Measurements from ENCODE around the gene PNMT. TPM values are rescaled to one million over a fixed set of nuclear protein-coding genes. Genes with fewer than 3 reads are reported as not detected.
A peak's percentile ranks its signal among the peaks of the same experiment; 100 is the strongest.

Gene PNMT
- total and polyA plus RNA-seq, 10 donors: 0.28 to 2.4 (median 0.65) TPM; not detected in 4

DNA sequence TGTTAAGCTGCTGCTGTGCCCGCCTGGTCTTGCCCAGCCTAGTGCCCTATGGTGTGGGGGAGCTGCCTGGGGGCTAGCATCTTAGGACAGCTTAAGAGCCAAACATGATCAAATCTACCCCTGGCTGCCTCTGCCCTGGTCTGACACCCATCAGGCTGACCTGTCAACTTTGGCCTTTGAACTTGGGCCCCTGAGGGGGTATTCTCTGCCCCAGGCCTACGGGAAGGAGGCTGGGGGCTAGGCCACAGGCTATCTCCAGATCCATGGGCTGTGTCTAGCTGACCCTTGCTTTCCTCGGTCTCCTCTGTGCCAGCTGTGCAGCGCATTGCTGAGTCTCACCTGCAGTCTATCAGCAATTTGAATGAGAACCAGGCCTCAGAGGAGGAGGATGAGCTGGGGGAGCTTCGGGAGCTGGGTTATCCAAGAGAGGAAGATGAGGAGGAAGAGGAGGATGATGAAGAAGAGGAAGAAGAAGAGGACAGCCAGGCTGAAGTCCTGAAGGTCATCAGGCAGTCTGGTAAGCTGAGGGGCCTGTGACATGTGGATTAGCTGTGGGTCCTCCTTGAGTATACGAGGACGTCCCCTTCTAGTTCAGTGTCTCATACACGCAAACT lies 34.6 kb upstream of the PNMT start:
- intact Hi-C loops (cut with DNase I; ENCODE audit: low total_unique reads): no loop called here
- H3K4me1 ChIP-seq: peaks cover 21 to 62% (median 39%) of the 10 kb centered on the region in 6 donors
- TF ChIP-seq POLR2A (IDR thresholded peaks at IDR 0.05): no peak
- TF ChIP-seq, protein P1, sequence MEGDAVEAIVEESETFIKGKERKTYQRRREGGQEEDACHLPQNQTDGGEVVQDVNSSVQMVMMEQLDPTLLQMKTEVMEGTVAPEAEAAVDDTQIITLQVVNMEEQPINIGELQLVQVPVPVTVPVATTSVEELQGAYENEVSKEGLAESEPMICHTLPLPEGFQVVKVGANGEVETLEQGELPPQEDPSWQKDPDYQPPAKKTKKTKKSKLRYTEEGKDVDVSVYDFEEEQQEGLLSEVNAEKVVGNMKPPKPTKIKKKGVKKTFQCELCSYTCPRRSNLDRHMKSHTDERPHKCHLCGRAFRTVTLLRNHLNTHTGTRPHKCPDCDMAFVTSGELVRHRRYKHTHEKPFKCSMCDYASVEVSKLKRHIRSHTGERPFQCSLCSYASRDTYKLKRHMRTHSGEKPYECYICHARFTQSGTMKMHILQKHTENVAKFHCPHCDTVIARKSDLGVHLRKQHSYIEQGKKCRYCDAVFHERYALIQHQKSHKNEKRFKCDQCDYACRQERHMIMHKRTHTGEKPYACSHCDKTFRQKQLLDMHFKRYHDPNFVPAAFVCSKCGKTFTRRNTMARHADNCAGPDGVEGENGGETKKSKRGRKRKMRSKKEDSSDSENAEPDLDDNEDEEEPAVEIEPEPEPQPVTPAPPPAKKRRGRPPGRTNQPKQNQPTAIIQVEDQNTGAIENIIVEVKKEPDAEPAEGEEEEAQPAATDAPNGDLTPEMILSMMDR (IDR thresholded peaks at IDR 0.05 in 8 of 11, conservative IDR thresholded peaks at IDR 0.05 in 3 of 11): no peak
- no peak for TF ChIP-seq POLR2AphosphoS5 (IDR thresholded peaks at IDR 0.05)
- H3K36me3 ChIP-seq: no peaks in the 10 kb centered on the region
- H3K9me3 ChIP-seq: no peaks in the 10 kb centered on the region
- no peak overlapping the region for H3K4me3 ChIP-seq
- no peak overlapping the region for H3K27ac ChIP-seq
- 71 to 86% (median 76%) methylated on average over 8 of the region's 8 CpGs for WGBS, 5 donors
- H3K27me3 ChIP-seq (replicated peaks in 1 of 7): peaks cover 0 to 40% (median 0%) of the 10 kb centered on the region in 7 donors
- DNase-seq: no peak

DNA sequence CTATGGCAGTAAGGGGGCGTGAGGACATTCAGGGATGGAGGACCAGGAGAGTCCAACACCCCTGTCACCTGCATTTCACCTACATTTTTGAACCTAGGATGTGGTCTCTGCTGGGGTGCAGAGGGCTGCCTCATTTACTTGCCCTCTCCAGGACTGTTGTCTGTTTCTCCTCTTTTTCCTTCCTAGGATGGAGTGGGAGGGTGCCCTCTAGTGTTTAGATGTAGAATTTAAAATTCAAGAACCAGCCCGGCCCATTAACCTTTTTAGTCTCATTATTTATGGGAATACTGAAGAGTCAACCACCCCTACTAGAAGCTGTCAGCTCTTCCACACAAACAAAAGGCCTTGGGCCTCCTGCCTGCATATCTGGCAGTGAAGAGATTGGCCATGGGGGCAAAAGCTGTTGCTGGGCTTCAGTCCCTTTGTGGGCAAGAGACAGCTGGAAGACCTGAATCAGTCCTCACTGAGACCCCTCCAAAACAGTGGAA lies 33.8 kb upstream of the PNMT start:
- Histone ChIP-seq H3K4me3 (no peak overlapping the region), H3K9me3 (no peaks in the 10 kb centered on the region), H3K27ac (no peak overlapping the region), H3K4me1 (peaks cover 27 to 66% (median 46%) of the 10 kb centered on the region in 6 donors), H3K27me3 (replicated peaks in 1 of 7) (peaks cover 0 to 33% (median 0%) of the 10 kb centered on the region in 7 donors), H3K36me3 (peaks cover 0 to under 1% (median 0%) of the 10 kb centered on the region in 6 donors)
- intact Hi-C loops (cut with DNase I; ENCODE audit: low total_unique reads): no loop called here
- WGBS, 5 donors: 40 to 52% (median 49%) methylated on average over 2 of the region's 2 CpGs
- DNase-seq: no peak
- TF ChIP-seq POLR2AphosphoS5 (IDR thresholded peaks at IDR 0.05) (no peak), POLR2A (IDR thresholded peaks at IDR 0.05) (no peak)
- TF ChIP-seq, protein P1 (IDR thresholded peaks at IDR 0.05 in 8 of 11, conservative IDR thresholded peaks at IDR 0.05 in 3 of 11): peak in 10 of 11 experiments; percentile 31 to 76 (median 68)

DNA sequence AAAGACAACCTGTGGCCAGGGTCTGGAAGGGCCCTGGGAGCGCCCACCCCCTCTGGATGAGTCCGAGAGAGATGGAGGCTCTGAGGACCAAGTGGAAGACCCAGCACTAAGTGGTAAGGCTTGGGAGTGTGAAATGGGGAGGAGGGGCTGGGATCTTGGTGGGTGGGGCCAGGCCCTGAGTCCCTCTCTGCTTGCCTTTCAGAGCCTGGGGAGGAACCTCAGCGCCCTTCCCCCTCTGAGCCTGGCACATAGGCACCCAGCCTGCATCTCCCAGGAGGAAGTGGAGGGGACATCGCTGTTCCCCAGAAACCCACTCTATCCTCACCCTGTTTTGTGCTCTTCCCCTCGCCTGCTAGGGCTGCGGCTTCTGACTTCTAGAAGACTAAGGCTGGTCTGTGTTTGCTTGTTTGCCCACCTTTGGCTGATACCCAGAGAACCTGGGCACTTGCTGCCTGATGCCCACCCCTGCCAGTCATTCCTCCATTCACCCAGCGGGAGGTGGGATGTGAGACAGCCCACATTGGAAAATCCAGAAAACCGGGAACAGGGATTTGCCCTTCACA lies 32.6 kb upstream of the PNMT start:
- no peaks in the 10 kb centered on the region for H3K9me3 ChIP-seq
- intact Hi-C loops (cut with DNase I; ENCODE audit: low total_unique reads): no loop called here
- 82 to 93% (median 85%) methylated on average over 4 to 8 of the region's 8 CpGs for WGBS, 5 donors
- TF ChIP-seq, protein P1 (IDR thresholded peaks at IDR 0.05 in 8 of 11, conservative IDR thresholded peaks at IDR 0.05 in 3 of 11): no peak
- TF ChIP-seq POLR2A (IDR thresholded peaks at IDR 0.05): no peak
- no peak for TF ChIP-seq POLR2AphosphoS5 (IDR thresholded peaks at IDR 0.05)
- H3K27me3 ChIP-seq (replicated peaks in 1 of 7): peaks cover 0 to 20% (median 0%) of the 10 kb centered on the region in 7 donors
- H3K36me3 ChIP-seq: peaks cover 0 to 4% (median 0%) of the 10 kb centered on the region in 6 donors
- H3K4me3 ChIP-seq: peak overlapping the region in 1 of 8 donors; percentile 76
- H3K4me1 ChIP-seq: peaks cover 39 to 68% (median 59%) of the 10 kb centered on the region in 6 donors
- peak overlapping the region in 4 of 8 donors; percentile 91 to 97 (median 94) for H3K27ac ChIP-seq
- DNase-seq: no peak

DNA sequence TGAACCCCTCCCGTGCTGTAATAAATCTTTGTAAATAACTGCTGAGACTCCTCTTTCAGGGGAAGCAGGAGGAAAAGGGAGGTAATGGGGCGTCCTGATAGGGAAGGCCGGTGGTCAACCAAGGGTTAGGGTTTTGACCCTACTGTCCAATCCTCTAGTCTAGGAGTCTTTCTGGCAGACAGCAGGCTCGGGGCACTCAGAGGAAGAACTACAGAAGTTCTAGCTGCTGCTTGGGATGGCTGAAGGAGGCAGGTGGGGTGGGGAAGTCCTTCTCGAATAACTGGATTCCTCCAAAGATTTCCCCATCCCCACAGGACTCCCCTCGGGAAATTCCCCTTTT lies 31.7 kb upstream of the PNMT start:
- Histone ChIP-seq H3K27me3 (replicated peaks in 1 of 7) (peaks cover 0 to 11% (median 0%) of the 10 kb centered on the region in 7 donors), H3K36me3 (peaks cover 0 to 4% (median 0%) of the 10 kb centered on the region in 6 donors), H3K4me3 (peak overlapping the region; percentile 72 to 94 (median 85)), H3K27ac (peak overlapping the region; percentile 80 to 97 (median 93)), H3K9me3 (no peaks in the 10 kb centered on the region), H3K4me1 (peaks cover 45 to 72% (median 68%) of the 10 kb centered on the region in 6 donors)
- TF ChIP-seq POLR2A (IDR thresholded peaks at IDR 0.05) (no peak), POLR2AphosphoS5 (IDR thresholded peaks at IDR 0.05) (no peak)
- TF ChIP-seq, protein P1 (IDR thresholded peaks at IDR 0.05 in 8 of 11, conservative IDR thresholded peaks at IDR 0.05 in 3 of 11): no peak
- intact Hi-C loops (cut with DNase I; ENCODE audit: low total_unique reads): no loop called here
- no peak for DNase-seq
- 11 to 20% (median 18%) methylated on average over 6 of the region's 6 CpGs for WGBS, 5 donors

Data from spleen (tissue), 11 donors.